HG03354 (cell line): Measurements from ENCODE around the gene UVSSA.

Experiments used
- ATAC-seq: cut with Tn5 transposase; IDR thresholded peaks from one replicate; pipeline ENCODE4 v1.9.1; 2021; ENCODE audit warnings: mild to moderate bottlenecking; ENCODE audit not compliant: unreplicated experiment, poor library complexity, severe bottlenecking

UVSSA gene

GRCh38 chr4:1403591-1404572 lies 56.9 kb downstream of the UVSSA start:
- ATAC-seq = no peak

- no peak for ATAC-seq
Observed at GRCh38 chr4:1404573-1405253, 57.7 kb downstream of the UVSSA start.

- no peak for ATAC-seq
Observed at GRCh38 chr4:1405254-1405635, 58.2 kb downstream of the UVSSA start.

GRCh38 chr4:1405636-1406393 lies 58.8 kb downstream of the UVSSA start:
- no peak for ATAC-seq

GRCh38 chr4:1406394-1406980 lies 59.5 kb downstream of the UVSSA start, which contains the start of gene NKX1-1:
NKX1-1 (minus strand) TSS chr4:1406442; CDS start chr4:1406442, 0 bp downstream.
- no peak for ATAC-seq

- no peak for ATAC-seq
Observed at GRCh38 chr4:1406981-1407656, 60.1 kb downstream of the UVSSA start.

- ATAC-seq = no peak
Observed at GRCh38 chr4:1407657-1408333, 60.8 kb downstream of the UVSSA start.

- ATAC-seq = no peak
Observed at GRCh38 chr4:1408418-1408817, 61.4 kb downstream of the UVSSA start.

GRCh38 chr4:1409079-1409478 lies 62.1 kb downstream of the UVSSA start:
- no peak for ATAC-seq

GRCh38 chr4:1409491-1410425 lies 62.8 kb downstream of the UVSSA start:
- no peak for ATAC-seq

- no peak for ATAC-seq
Observed at GRCh38 chr4:1410491-1411325, 63.7 kb downstream of the UVSSA start.

GRCh38 chr4:1411436-1412375 lies 64.7 kb downstream of the UVSSA start:
- no peak for ATAC-seq

- no peak for ATAC-seq
Observed at GRCh38 chr4:1412376-1413203, 65.6 kb downstream of the UVSSA start.

- no peak for ATAC-seq
Observed at GRCh38 chr4:1413204-1413663, 66.2 kb downstream of the UVSSA start.
